ENCODE measurements around the gene ALDOB.

DNA sequence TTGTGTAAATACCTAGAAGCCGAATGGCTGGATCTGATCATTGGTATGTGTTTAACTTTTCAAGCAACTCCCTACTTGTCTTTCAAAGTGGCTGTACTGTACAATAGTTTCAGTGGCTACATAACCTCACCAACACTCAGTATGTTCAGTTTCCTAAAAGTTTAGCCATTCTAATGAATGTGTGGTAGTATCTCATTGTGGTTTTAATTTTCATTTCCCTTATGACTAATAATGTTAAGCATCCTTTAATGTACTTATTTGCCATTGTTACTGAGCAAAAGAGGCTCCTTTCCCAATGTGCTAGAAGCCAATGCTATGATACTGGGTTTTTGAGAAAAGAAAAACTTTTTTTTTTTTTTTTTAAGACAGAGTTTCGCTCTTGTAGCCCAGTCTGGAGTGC is 27.8 kb upstream of the ALDOB start:
- no peak for TF ChIP-seq RARB (CRISPR knock-in tag; IDR thresholded peaks at IDR 0.05)
- TF ChIP-seq, protein P1, sequence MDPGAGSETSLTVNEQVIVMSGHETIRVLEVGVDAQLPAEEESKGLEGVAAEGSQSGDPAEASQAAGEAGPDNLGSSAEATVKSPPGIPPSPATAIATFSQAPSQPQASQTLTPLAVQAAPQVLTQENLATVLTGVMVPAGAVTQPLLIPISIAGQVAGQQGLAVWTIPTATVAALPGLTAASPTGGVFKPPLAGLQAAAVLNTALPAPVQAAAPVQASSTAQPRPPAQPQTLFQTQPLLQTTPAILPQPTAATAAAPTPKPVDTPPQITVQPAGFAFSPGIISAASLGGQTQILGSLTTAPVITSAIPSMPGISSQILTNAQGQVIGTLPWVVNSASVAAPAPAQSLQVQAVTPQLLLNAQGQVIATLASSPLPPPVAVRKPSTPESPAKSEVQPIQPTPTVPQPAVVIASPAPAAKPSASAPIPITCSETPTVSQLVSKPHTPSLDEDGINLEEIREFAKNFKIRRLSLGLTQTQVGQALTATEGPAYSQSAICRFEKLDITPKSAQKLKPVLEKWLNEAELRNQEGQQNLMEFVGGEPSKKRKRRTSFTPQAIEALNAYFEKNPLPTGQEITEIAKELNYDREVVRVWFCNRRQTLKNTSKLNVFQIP (CRISPR knock-in tag; IDR thresholded peaks at IDR 0.05; ENCODE audit: borderline replicate concordance, low read depth) = no peak
- TF ChIP-seq, protein P2, sequence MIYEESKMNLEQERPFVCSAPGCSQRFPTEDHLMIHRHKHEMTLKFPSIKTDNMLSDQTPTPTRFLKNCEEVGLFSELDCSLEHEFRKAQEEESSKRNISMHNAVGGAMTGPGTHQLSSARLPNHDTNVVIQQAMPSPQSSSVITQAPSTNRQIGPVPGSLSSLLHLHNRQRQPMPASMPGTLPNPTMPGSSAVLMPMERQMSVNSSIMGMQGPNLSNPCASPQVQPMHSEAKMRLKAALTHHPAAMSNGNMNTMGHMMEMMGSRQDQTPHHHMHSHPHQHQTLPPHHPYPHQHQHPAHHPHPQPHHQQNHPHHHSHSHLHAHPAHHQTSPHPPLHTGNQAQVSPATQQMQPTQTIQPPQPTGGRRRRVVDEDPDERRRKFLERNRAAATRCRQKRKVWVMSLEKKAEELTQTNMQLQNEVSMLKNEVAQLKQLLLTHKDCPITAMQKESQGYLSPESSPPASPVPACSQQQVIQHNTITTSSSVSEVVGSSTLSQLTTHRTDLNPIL (CRISPR knock-in tag; IDR thresholded peaks at IDR 0.05; ENCODE audit: low read depth) = no peak
- TF ChIP-seq OSR1 (CRISPR knock-in tag; IDR thresholded peaks at IDR 0.05) = no peak
- TF ChIP-seq SNAI2 (CRISPR knock-in tag; IDR thresholded peaks at IDR 0.05) = no peak
- TF ChIP-seq, protein P3, sequence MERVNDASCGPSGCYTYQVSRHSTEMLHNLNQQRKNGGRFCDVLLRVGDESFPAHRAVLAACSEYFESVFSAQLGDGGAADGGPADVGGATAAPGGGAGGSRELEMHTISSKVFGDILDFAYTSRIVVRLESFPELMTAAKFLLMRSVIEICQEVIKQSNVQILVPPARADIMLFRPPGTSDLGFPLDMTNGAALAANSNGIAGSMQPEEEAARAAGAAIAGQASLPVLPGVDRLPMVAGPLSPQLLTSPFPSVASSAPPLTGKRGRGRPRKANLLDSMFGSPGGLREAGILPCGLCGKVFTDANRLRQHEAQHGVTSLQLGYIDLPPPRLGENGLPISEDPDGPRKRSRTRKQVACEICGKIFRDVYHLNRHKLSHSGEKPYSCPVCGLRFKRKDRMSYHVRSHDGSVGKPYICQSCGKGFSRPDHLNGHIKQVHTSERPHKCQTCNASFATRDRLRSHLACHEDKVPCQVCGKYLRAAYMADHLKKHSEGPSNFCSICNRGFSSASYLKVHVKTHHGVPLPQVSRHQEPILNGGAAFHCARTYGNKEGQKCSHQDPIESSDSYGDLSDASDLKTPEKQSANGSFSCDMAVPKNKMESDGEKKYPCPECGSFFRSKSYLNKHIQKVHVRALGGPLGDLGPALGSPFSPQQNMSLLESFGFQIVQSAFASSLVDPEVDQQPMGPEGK (CRISPR knock-in tag; IDR thresholded peaks at IDR 0.05; ENCODE audit: borderline replicate concordance) = no peak
- TF ChIP-seq BACH2 (CRISPR knock-in tag; IDR thresholded peaks at IDR 0.05; ENCODE audit: borderline replicate concordance) = no peak
